Gastroesophageal sphincter (tissue), 4 donors: ENCODE results near the gene XYLT1. TPM values are rescaled to one million over a fixed set of nuclear protein-coding genes. Genes with fewer than 3 reads are reported as not detected.
A peak's percentile ranks its signal among the peaks of the same experiment; 100 is the strongest.

Experiments
- ATAC-seq: fragments of 150-250 bp; one replicate; pipeline ENCODE4 v1.9.1; 2016; ENCODE audit warnings: mild to moderate bottlenecking, moderate library complexity
- H3K27ac ChIP-seq, 4 donors: fragments of 200-600 bp; sonication (generic) in 3 of 4; 1 replicate in 3 of 4; 2 replicates in 1 of 4; pipeline ENCODE4 v1.5.1; 2016 to 2019
- H3K27me3 ChIP-seq: fragments of 200-600 bp; sonication (generic); one replicate; pipeline ENCODE4 v1.5.1; 2019
- H3K36me3 ChIP-seq, 2 donors: fragments of 200-600 bp; sonication (generic); one replicate each; pipeline ENCODE4 v1.5.1; 2019; ENCODE audit warnings: control low read depth in 1 of 2
- H3K4me1 ChIP-seq, 3 donors: fragments of 200-600 bp; sonication (generic); 1 replicate in 2 of 3; 2 replicates in 1 of 3; pipeline ENCODE4 v1.5.1; 2016 to 2019; ENCODE audit warnings: control low read depth in 2 of 3
- H3K4me3 ChIP-seq, 2 donors: fragments of 200-600 bp; sonication (generic); one replicate each; pipeline ENCODE4 v1.5.1; 2019; ENCODE audit warnings: mild to moderate bottlenecking in 1 of 2, moderate library complexity in 1 of 2
- H3K9me3 ChIP-seq, 3 donors: fragments of 200-600 bp; sonication (generic); one replicate each; pipeline ENCODE4 v1.5.1; 2017 to 2019; ENCODE audit warnings: control low read depth in 2 of 3
- CTCF ChIP-seq, 4 experiments: fragments of 200-600 bp in 2 of 4; fragments of 450-650 bp in 2 of 4; sonication (generic) in 1 of 4; IDR thresholded peaks; one replicate each; pipeline ENCODE4 v1.5.1; 2017 to 2019; ENCODE audit warnings: antibody characterized with exemption in 4 of 4, mild to moderate bottlenecking in 2 of 4, moderate library complexity in 2 of 4
- EP300 ChIP-seq: sonication (generic); formaldehyde crosslinking; IDR thresholded peaks from one replicate; pipeline ENCODE4 v1.6.1; 2017; ENCODE audit warnings: antibody characterized with exemption, mild to moderate bottlenecking
- POLR2A ChIP-seq, 2 donors: fragments of 450-650 bp; IDR thresholded peaks; one replicate each; pipeline ENCODE4 v1.6.1; 2017; ENCODE audit warnings: antibody characterized with exemption in 2 of 2, mild to moderate bottlenecking in 2 of 2, moderate library complexity in 1 of 2
- POLR2AphosphoS5 ChIP-seq: sonication (generic); formaldehyde crosslinking; IDR thresholded peaks from one replicate; pipeline ENCODE4 v1.6.1; 2017; ENCODE audit warnings: antibody characterized with exemption
- WGBS, 2 donors: methylation state at CpG; one replicate each; pipeline ENCODE4 v1.1.5; 2018; ENCODE audit warnings: low coverage in 1 of 2; 5-methylcytosine and 5-hydroxymethylcytosine counted together
- total RNA-seq, 4 donors: library from RNA; depleted of rRNA; stranded (reverse); fragments of >200 nt; gene quantifications; one replicate each; pipeline ENCODE4 v1.1.0, GENCODE V29; 2016

XYLT1 gene
- total RNA-seq, 4 donors from 2014 or later = 19.1 to 51.6 (median 23.7) TPM

GRCh38 chr16:17281052-17281451 is 189.7 kb downstream of the XYLT1 start:
- WGBS, 2 donors = 88% methylated on average over 3 of the region's 7 CpGs; no CpG with 5 or more reads in 1 of the 2 donors
- TF ChIP-seq POLR2A (IDR thresholded peaks at IDR 0.05) = no peak
- TF ChIP-seq EP300 = no peak
- no peak for TF ChIP-seq POLR2AphosphoS5
- TF ChIP-seq CTCF (IDR thresholded peaks at IDR 0.05) = no peak
- H3K4me3 ChIP-seq = no peak overlapping the region
- H3K4me1 ChIP-seq = peaks cover 0 to 16% (median 0%) of the 10 kb centered on the region in 3 donors
- no peaks in the 10 kb centered on the region for H3K36me3 ChIP-seq
- no peak for ATAC-seq
- H3K27ac ChIP-seq = peak overlapping the region in 1 of 4 donors; percentile 16
- H3K9me3 ChIP-seq = no peaks in the 10 kb centered on the region
- H3K27me3 ChIP-seq = no peaks in the 10 kb centered on the region

DNA sequence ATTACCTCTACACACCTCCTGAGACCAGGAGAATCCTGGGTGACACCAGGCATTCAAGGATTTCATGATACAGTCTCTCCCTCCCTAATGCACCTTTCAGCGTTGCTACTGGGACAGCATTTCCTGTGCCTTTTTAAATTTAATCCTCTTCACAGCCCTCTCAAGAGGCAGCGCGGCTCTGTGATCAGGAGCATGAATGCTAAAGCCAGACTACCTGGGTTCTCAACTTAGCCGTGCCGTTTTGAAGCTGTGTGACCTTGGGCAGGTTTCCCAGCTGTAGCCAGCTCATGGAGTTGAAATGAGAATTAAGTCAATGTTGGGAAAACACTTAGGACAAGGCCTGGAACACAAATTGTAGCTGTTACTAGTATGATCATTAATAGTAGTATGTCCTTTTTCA is 191.8 kb downstream of the XYLT1 start:
- no peak overlapping the region for H3K4me3 ChIP-seq
- no peak for TF ChIP-seq POLR2AphosphoS5
- no peaks in the 10 kb centered on the region for H3K9me3 ChIP-seq
- peaks cover 0 to 16% (median 0%) of the 10 kb centered on the region in 3 donors for H3K4me1 ChIP-seq
- H3K27me3 ChIP-seq = no peaks in the 10 kb centered on the region
- no peak overlapping the region for H3K27ac ChIP-seq
- no peak for ATAC-seq
- 61 to 76% methylated on average over 3 to 5 of the region's 5 CpGs for WGBS, 2 donors
- no peaks in the 10 kb centered on the region for H3K36me3 ChIP-seq

- TF ChIP-seq POLR2AphosphoS5 (no peak), CTCF (IDR thresholded peaks at IDR 0.05) (peak in 3 of 4 experiments; percentile 30 to 55 (median 45))
- no peak for ATAC-seq
- Histone ChIP-seq H3K4me3 (no peak overlapping the region), H3K4me1 (peaks cover 0 to 20% (median 0%) of the 10 kb centered on the region in 3 donors), H3K27me3 (no peaks in the 10 kb centered on the region), H3K27ac (peak overlapping the region in 1 of 4 donors; percentile 29), H3K36me3 (no peaks in the 10 kb centered on the region), H3K9me3 (no peaks in the 10 kb centered on the region)
- 36% methylated on average over 2 of the region's 10 CpGs; no CpG with 5 or more reads in 1 of the 2 donors for WGBS, 2 donors
Observed at GRCh38 chr16:17277981-17278381, 192.8 kb downstream of the XYLT1 start.

GRCh38 chr16:17276610-17277009 is 194.2 kb downstream of the XYLT1 start:
- TF ChIP-seq CTCF (IDR thresholded peaks at IDR 0.05) = no peak
- no peak for TF ChIP-seq POLR2AphosphoS5
- TF ChIP-seq POLR2A (IDR thresholded peaks at IDR 0.05) = no peak
- no peak for TF ChIP-seq EP300

DNA sequence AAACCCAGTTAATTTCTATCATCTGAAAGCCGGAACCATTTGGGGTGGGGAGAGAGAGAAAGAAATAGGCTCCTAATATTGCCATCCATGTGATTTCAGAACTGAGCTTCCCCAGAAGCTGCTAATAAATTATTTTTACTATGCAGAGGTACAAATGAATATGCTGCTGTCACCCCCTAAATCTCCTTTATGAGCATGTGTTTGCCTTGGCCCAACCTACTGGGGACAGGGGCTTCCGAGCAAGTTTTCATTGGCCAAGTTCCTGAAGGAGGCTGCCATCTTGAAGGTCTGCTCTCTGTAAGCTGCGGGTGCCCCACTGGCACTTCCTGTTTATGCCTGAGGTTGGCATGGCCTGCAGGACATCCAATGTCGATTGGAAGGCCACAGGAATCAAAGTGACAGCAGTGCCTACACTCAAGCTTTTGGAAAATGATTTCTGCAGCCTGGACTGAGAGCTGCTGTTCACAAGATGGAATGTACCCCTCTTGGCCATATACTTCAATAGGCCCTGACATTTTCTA is 194.7 kb downstream of the XYLT1 start:
- no peak overlapping the region for H3K4me3 ChIP-seq
- TF ChIP-seq POLR2A (IDR thresholded peaks at IDR 0.05) (no peak), CTCF (IDR thresholded peaks at IDR 0.05) (no peak), POLR2AphosphoS5 (no peak), EP300 (no peak)
- H3K27me3 ChIP-seq = no peaks in the 10 kb centered on the region
- no peak overlapping the region for H3K27ac ChIP-seq
- WGBS, 2 donors = 84 to 88% methylated on average over 2 of the region's 4 CpGs
- ATAC-seq = no peak
- no peaks in the 10 kb centered on the region for H3K36me3 ChIP-seq
- H3K9me3 ChIP-seq = no peaks in the 10 kb centered on the region
- peaks cover 0 to 28% (median 8%) of the 10 kb centered on the region in 3 donors for H3K4me1 ChIP-seq

More at GRCh38 chr16:17276610-17277009, 194.2 kb downstream of the XYLT1 start:
- no peaks in the 10 kb centered on the region for H3K27me3 ChIP-seq
- H3K4me1 ChIP-seq = peaks cover 0 to 28% (median 2%) of the 10 kb centered on the region in 3 donors
- H3K9me3 ChIP-seq = no peaks in the 10 kb centered on the region
- no peaks in the 10 kb centered on the region for H3K36me3 ChIP-seq
- 99% methylated on average over 6 to 9 of the region's 10 CpGs for WGBS, 2 donors
- H3K27ac ChIP-seq = no peak overlapping the region
- H3K4me3 ChIP-seq = no peak overlapping the region
- ATAC-seq = no peak
